HG02759 (cell line): ENCODE data around the gene ADAM29.
"Not testable (repeated sequence)": the region's sequence is repeated elsewhere in the genome, so short reads cannot be mapped to it uniquely, and the experiment has no call there.

Experiments used
- ATAC-seq: cut with Tn5 transposase; IDR thresholded peaks from one replicate; pipeline ENCODE4 v1.9.1; 2021; ENCODE audit warnings: mild to moderate bottlenecking, moderate library complexity; ENCODE audit not compliant: unreplicated experiment

ADAM29 gene

GRCh38 chr4:174918058-174918457, at the start of gene ADAM29:
Gene ADAM29 (plus strand): TSS chr4:174918358. CDS start chr4:174975526, 57,168 bp downstream.
- ATAC-seq = no peak

- no peak for ATAC-seq
Measured at GRCh38 chr4:174869339-174869738, 48.8 kb upstream of the ADAM29 start.

DNA sequence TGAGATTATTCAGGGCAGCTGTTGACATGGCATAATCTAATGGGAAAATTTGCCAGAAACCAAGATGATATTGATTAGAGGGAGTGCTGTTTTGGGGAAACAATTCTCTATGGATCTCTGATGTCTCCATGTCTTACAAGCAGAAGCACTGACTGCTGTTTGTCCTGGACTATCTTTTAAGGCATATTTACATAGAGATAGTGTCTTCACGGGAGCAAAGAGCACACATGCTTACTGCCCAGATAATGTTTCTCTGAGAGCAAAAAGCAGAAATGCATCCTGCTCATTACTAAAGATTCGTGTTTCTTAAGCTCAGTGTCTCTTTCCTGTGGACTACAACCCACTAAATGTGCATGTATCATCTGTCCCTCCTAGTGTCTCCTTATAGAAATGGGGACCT, 47.8 kb upstream of the ADAM29 start:
- ATAC-seq = no peak

- ATAC-seq = no peak
Measured at GRCh38 chr4:174871407-174871806, 46.8 kb upstream of the ADAM29 start.

- ATAC-seq = not testable (repeated sequence)
Measured at GRCh38 chr4:174873146-174873545, 45.0 kb upstream of the ADAM29 start.

- ATAC-seq = peak; percentile 58
Measured at GRCh38 chr4:174873931-174874330, 44.2 kb upstream of the ADAM29 start.

DNA sequence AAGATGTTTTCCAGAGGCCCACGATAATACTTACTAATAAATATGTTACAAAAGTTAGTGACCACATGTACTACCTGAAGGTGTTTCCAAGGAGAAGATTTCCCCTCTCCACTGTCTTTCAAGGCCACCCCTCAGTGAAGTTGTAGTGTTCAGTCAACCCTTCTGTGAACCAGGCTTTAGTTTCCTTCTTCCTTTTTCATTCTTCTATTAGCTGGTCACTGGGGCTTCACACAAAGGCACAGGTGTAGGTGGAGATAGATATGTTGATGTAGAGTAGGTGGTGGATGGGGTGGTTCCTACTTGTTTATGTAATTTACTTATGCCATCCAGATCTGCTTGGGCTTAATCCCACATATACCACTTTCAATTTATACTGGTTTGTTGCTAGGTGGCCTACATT, 43.3 kb upstream of the ADAM29 start:
- no peak for ATAC-seq

DNA sequence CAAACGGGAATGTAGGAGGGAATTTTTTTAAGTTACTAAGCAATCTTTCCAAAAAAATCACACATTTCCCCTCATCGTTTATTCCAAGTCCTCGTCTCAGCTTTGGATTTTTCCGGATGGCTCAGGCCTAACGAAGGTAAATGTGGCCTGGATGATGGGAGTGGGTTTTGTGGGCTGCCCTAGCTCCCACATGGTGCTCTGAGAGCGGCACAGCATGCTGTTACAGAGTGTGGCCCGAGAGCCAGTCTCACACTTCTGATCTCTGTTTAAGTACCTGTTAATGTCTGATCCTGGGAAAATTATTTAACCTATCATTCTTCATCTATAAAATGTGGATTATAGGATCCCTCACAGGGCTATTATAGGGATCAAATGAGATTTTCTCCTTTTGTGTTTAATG, 38.2 kb upstream of the ADAM29 start:
- ATAC-seq = no peak

DNA sequence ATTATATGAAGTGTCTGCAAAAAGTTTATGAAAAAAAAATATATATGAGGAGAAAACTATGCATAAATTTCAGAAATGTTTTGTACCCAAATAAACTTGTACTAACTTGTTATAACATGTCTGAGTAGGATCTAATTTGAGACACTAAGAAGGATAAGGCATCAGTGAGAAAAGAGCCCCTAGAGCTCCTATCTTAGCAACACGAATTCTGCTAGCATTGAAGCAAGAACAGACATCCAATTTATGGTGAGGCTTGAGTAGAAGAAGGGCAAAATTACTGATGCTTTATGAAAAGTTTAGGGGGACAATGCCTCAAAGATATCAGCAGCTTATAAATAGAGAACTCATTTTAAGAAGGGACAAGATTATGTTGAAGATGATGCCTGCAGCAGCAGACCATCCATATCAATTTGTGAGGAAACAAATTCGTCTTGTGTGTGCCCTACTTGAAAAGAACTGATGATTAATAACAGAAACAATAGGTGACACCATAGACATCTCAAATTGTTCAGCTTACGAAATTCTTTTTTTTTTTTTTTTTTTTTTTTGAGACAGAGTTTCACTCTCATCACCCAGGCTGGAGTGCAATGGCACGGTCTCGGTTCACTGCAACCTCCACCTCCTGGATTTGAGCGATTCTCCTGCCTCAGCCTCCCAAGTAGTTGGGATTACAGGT, 35.7 kb upstream of the ADAM29 start:
- ATAC-seq = no peak

DNA sequence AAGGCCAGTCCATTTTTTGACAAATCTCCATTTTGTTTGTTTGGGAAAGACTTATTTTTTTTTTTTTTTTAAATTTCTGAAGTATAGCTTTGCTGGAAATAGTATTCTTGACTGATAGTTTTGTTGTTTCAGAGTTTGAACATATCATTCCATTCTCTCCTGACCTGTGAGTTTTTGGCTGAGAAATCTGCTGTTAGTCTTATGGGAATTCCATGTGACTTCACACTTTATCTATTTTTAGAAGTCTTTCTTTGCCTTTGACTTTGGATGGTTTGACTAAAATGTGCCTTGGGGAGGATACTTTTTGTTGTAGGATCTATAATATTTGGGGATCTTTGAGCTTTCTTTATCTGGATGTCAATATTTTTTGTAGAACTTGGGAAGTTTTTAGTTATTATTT, 10.7 kb upstream of the ADAM29 start:
- no peak for ATAC-seq

DNA sequence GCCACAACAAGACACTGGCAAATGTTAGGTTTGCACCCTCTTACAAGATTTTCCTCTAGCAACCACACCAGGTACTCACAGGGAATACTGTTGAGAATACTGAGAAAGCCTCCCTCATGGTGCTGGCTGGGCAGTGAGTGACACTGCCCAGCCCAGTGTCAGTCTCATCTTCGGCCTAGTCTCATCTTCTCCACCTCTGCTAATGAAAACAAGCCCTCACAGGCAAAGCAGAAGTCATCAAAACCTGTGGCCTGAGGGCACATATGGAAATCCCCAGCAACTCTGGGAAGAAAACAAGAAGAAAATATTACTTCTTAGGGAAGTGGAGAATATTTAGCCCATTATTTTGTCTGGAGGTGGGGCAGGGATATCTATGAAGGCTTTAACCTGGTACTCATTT, 7.9 kb upstream of the ADAM29 start:
- ATAC-seq = no peak

GRCh38 chr4:174912919-174913543, 5.1 kb upstream of the ADAM29 start:
- no peak for ATAC-seq

DNA sequence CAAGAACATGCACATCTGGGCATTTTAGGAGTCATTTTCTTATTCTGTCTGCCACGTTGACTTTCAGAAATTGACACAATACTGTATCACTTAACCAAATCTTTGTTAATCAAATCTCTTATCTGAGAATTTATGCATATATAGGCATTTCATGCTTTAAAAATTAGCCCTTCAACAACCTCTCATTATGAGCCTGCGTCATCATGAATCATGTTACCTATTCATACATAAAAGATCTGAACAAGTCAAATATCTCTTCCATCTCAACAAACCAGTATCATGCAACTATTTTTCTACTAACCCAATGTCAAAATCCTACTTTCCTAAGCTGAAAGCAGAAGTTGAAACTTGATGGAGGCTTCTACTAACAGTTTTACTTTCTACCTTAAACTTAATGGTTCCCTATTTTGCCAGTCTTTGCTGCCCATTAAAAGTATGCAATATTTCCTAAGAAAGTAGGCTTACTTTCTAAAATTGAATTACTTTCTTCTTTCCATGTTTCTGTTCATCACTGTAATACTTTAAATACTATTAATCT, 1.8 kb downstream of the ADAM29 start:
- no peak for ATAC-seq

- no peak for ATAC-seq
Measured at GRCh38 chr4:174926958-174927357, 8.8 kb downstream of the ADAM29 start.

- ATAC-seq = peak; percentile 36
Measured at GRCh38 chr4:174928174-174928573, 10.0 kb downstream of the ADAM29 start.

DNA sequence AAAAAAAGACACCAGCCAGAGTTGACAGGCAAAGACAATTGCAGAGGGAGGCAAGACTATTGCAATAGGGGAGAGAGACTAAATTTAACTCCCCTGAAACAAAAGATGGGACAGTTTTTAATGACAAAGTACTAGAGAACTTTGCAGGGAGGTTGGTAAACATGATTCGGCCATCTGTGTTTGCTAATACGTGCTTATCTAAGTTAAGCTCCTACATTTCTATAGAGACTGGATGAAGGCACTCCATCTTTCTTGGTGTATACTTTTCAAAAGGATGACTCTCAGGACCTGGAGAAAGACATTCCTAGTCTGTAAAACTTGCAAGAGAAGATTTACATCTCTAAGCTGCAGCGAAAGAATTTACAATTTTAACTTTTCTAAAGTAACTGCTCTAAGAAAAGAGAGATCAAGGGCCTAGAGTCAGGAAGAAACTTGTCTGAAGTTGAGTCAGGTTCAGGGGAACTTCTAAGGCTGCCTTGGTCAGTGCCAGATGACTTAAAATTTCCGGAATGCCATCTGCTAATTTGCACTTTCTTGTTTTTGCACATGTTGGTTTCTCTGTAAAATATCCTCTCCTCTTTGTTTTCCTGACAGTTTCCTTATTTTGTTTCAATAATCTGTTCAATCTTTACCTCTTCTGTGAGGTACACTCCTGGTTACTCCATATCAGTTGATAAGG, 10.6 kb downstream of the ADAM29 start:
- no peak for ATAC-seq

DNA sequence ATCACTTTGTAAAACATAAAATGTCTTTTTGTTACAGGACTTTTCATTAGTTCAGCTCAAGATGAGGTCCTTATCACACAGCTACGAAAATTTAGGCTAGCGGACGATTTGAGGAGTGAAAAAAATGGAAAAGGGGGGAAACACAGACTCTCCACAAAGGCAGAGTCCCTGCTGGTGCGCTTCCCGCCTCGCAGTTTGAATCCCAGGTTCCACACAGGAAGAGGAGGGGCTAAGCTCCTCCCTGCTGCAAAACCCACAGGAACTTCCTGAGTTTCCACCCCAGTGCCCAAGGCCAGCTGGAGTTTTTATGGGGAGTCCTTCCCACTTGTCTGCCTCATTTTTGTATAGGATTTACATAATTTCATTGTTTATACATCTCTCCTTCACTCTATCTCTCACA, 11.2 kb downstream of the ADAM29 start:
- no peak for ATAC-seq

- no peak for ATAC-seq
Measured at GRCh38 chr4:174930895-174931294, 12.7 kb downstream of the ADAM29 start.

GRCh38 chr4:174933083-174933482, 14.9 kb downstream of the ADAM29 start:
- ATAC-seq = no peak

- no peak for ATAC-seq
Measured at GRCh38 chr4:174934360-174934759, 16.2 kb downstream of the ADAM29 start.

- no peak for ATAC-seq
Measured at GRCh38 chr4:174935607-174936006, 17.4 kb downstream of the ADAM29 start.

- no peak for ATAC-seq
Measured at GRCh38 chr4:174940002-174940401, 21.8 kb downstream of the ADAM29 start.
